ENCODE measurements around the gene DZIP1.

Gene DZIP1

DNA sequence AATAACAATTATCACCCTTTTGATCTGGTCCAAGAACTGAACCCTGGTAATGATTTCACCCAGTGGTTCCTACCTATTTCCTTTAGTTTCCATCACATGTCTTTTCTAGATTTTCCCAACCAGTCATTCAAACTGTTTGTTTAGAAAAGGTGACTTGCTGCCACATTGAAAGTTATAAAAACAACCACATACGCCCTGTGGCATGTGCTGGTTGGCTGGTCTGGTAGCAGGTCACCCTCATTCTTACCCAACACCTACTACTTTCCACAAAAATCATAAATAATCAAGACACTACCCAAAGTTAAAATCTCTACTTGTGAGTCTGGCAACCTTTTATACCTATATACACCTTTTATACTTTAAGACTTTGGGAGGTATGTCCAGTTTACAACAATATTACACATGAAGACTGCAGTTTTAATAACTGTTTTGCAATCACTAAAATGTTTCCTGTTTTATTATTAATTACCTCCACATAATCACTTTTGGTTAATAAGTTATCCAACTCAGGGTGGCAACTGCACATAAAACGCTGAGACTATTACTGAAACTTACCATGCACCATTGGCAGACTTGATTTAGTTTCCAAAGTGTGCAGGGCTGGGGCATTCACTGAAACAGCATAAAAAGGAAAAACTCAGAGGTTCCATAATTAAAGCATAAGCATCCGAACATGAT lies 38.9 kb downstream of the DZIP1 start:
- POLR2A ChIA-PET = no interaction called here
- TF ChIP-seq, protein P1, sequence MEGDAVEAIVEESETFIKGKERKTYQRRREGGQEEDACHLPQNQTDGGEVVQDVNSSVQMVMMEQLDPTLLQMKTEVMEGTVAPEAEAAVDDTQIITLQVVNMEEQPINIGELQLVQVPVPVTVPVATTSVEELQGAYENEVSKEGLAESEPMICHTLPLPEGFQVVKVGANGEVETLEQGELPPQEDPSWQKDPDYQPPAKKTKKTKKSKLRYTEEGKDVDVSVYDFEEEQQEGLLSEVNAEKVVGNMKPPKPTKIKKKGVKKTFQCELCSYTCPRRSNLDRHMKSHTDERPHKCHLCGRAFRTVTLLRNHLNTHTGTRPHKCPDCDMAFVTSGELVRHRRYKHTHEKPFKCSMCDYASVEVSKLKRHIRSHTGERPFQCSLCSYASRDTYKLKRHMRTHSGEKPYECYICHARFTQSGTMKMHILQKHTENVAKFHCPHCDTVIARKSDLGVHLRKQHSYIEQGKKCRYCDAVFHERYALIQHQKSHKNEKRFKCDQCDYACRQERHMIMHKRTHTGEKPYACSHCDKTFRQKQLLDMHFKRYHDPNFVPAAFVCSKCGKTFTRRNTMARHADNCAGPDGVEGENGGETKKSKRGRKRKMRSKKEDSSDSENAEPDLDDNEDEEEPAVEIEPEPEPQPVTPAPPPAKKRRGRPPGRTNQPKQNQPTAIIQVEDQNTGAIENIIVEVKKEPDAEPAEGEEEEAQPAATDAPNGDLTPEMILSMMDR (IDR thresholded peaks at IDR 0.05; ENCODE audit: control extremely low read depth, extremely low read depth, low read depth, missing control alignments) = no peak
- CTCF ChIA-PET = no interaction called here
- no peak for DNase-seq (ENCODE audit: extremely low spot score)

DNA sequence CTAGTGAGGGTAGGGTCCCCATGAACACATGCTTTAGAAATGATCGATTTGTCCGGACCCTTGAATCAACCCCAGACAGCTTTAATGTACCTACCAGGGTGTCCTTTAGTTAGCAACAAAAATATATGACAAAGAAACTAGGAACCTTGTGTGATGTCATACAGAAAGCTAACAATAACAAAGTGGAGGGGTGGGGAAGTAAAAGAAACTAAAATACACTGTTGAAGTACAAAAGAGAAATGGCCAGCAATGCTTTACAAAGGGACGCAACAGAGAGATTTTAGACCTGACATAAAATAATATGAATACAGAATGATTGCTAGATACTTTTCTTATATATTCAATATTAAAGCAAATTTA lies 40.0 kb downstream of the DZIP1 start:
- POLR2A ChIA-PET = no interaction called here
- CTCF ChIA-PET = interaction anchor here (1.7 to 2.2 kb wide), 2 partner anchors 20 to 229 kb away, joined by 6 to 12 read pairs; no protein-coding TSS in a partner anchor

DNA sequence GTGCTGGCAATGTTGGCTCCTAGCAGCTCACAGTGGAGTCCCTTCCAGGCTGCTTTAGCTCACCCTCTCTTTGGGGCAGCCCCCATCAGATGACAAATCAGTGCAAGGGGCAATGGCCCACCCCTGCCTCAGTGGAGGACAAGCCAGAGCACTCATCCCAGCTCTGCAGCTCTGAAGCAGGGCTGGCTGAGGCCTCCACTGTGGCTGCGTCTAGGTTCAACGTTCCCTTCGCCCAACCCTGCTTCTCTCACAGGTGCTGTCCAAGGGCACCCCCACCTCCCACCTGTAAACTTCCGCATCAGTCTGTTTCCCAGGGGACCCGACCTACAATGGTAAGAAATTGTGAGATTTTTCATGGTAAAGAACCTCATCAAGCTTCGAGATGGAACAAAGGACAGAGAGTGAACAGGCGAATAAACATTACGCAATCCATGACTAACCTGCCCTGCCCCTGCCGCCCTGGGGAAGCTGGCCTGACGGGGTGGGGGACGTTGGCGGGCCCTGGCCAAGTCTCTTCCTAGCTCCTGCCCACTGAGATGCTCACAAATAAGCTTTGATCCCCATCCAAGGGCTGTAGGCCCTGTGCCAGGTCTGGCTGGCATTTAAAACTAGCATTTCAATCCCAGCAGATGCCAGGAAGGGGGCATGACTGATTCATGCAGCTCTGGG lies 40.5 kb downstream of the DZIP1 start:
- TF ChIP-seq, protein P1 (IDR thresholded peaks at IDR 0.05; ENCODE audit: control extremely low read depth, extremely low read depth, low read depth, missing control alignments) = no peak
- ChIA-PET POLR2A (no interaction called here), CTCF (interaction anchor here (1.7 to 2.2 kb wide), 2 partner anchors 20 to 230 kb away, joined by 6 to 12 read pairs; no protein-coding TSS in a partner anchor)
- no peak for DNase-seq (ENCODE audit: extremely low spot score)

More for the DNA sequence above, 40.0 kb downstream of the DZIP1 start:
- TF ChIP-seq, protein P1 (IDR thresholded peaks at IDR 0.05; ENCODE audit: control extremely low read depth, extremely low read depth, low read depth, missing control alignments) = no peak
- no peak for DNase-seq (ENCODE audit: extremely low spot score)

DNA sequence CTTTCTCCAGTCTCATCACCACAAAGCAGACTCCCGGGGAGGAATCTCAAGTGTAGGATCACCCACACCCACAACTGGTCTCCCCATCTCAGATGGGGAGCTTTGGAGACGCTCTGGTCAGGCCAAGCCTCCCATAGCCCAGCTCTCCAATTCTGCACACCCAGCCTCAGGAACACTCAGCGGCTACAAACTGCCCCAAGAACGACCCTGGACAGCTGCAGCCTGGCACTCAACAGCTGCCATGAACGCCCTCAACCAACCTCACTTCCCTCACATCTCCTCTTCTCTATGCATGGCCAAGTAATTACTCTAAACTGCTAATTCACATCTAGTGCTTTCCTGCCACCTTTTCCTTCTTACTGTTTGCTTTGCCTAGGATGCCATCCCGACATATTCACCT lies 42.6 kb downstream of the DZIP1 start:
- ChIA-PET POLR2A (no interaction called here), CTCF (no interaction called here)
- TF ChIP-seq, protein P1 (IDR thresholded peaks at IDR 0.05; ENCODE audit: control extremely low read depth, extremely low read depth, low read depth, missing control alignments) = no peak
- DNase-seq (ENCODE audit: extremely low spot score) = no peak

DNA sequence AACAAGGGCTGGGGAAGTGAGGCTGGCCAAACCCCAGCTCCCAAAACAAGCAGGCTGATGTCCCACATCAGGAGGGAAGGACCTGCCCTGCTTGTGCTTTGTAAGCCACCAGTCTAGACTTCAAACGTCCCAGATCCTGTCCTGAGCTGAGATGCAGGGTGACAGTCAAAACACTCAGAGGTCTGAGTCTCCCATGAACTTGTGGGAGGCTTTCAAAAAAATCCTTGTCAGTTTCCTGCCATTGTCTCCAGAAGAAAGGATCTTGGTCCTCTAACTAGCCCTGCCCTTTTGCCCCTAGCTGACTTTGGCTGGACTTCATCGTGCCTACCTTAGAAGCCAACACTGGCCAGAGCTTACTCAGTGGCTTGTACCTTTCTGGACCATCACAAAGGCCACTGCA lies 43.3 kb downstream of the DZIP1 start:
- POLR2A ChIA-PET = no interaction called here
- DNase-seq (ENCODE audit: extremely low spot score) = no peak
- TF ChIP-seq, protein P1 (IDR thresholded peaks at IDR 0.05; ENCODE audit: control extremely low read depth, extremely low read depth, low read depth, missing control alignments) = no peak
- CTCF ChIA-PET = interaction anchor here (0.8 kb wide), 1 partner anchor 234 kb away, joined by 3 read pairs; no protein-coding TSS in a partner anchor

DNA sequence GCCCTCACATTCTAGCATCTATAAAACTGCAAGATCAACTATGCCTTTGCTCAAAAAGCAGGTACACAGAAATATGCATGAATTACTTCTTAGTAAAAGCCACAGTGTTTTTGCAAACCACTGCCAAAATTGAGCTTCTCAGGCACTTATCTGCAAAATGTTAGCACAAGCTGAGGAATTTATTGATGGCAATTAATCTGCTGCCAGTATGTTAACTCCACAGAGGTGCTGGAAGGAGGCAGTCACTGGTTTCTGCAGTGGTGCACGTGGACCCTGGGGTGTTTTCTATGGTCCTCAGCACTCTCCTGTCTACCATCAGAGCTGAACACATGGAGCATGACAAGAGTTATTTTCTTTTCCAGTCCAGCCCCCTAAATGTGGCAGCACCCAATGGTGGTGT lies 47.8 kb downstream of the DZIP1 start:
- TF ChIP-seq, protein P1 (IDR thresholded peaks at IDR 0.05; ENCODE audit: control extremely low read depth, extremely low read depth, low read depth, missing control alignments) = no peak
- DNase-seq (ENCODE audit: extremely low spot score) = no peak
- ChIA-PET CTCF (interaction anchor here (1.6 kb wide), 1 partner anchor 33 kb away, joined by 3 read pairs; no protein-coding TSS in a partner anchor), POLR2A (no interaction called here)
